GM21825 (cell line): ENCODE results near the gene MSL2.
"Not testable (repeated sequence)": the region's sequence is repeated elsewhere in the genome, so short reads cannot be mapped to it uniquely, and the experiment has no call there.

Experiments
- ATAC-seq: cut with Tn5 transposase; IDR thresholded peaks from one replicate; pipeline ENCODE4 v1.9.1; 2021; ENCODE audit warnings: mild to moderate bottlenecking, moderate library complexity; ENCODE audit not compliant: unreplicated experiment

Gene MSL2

GRCh38 chr3:136192831-136193230 is 3.3 kb downstream of the MSL2 start:
- no peak for ATAC-seq

GRCh38 chr3:136192195-136192594 is 3.9 kb downstream of the MSL2 start:
- not testable (repeated sequence) for ATAC-seq

- no peak for ATAC-seq
These were observed 6.1 kb downstream of the MSL2 start for GRCh38 chr3:136189859-136190617.

- no peak for ATAC-seq
These were observed 7.1 kb downstream of the MSL2 start for GRCh38 chr3:136189043-136189442.

GRCh38 chr3:136187868-136188267 is 8.3 kb downstream of the MSL2 start:
- no peak for ATAC-seq

GRCh38 chr3:136186846-136187245 is 9.3 kb downstream of the MSL2 start:
- no peak for ATAC-seq

GRCh38 chr3:136186344-136186743 is 9.8 kb downstream of the MSL2 start:
- ATAC-seq, result no peak

GRCh38 chr3:136184703-136185102 is 11.4 kb downstream of the MSL2 start:
- ATAC-seq, result no peak

GRCh38 chr3:136181741-136182140 is 14.4 kb downstream of the MSL2 start:
- ATAC-seq, result no peak

GRCh38 chr3:136177876-136178275 is 18.3 kb downstream of the MSL2 start:
- ATAC-seq, result no peak

- ATAC-seq, result no peak
These were observed 22.1 kb downstream of the MSL2 start for GRCh38 chr3:136173939-136174490.

- ATAC-seq, result no peak
These were observed 25.0 kb downstream of the MSL2 start for GRCh38 chr3:136171097-136171542.

- not testable (repeated sequence) for ATAC-seq
These were observed 27.9 kb downstream of the MSL2 start for GRCh38 chr3:136168236-136168635.

GRCh38 chr3:136166507-136166906 is 29.6 kb downstream of the MSL2 start:
- ATAC-seq, result no peak

- not testable (repeated sequence) for ATAC-seq
These were observed 32.5 kb downstream of the MSL2 start for GRCh38 chr3:136163607-136164006.

GRCh38 chr3:136162322-136162721 is 33.8 kb downstream of the MSL2 start:
- no peak for ATAC-seq

GRCh38 chr3:136161516-136161915 is 34.6 kb downstream of the MSL2 start:
- ATAC-seq, result no peak

GRCh38 chr3:136152963-136153362 is 43.2 kb downstream of the MSL2 start:
- no peak for ATAC-seq

- no peak for ATAC-seq
These were observed 43.8 kb downstream of the MSL2 start for GRCh38 chr3:136152176-136152843.

- ATAC-seq, result no peak
These were observed 44.9 kb downstream of the MSL2 start for GRCh38 chr3:136151219-136151618.

- ATAC-seq, result no peak
These were observed 46.5 kb downstream of the MSL2 start for GRCh38 chr3:136149667-136150066.
